ENCODE results near the gene SNORC.

SNORC gene

DNA sequence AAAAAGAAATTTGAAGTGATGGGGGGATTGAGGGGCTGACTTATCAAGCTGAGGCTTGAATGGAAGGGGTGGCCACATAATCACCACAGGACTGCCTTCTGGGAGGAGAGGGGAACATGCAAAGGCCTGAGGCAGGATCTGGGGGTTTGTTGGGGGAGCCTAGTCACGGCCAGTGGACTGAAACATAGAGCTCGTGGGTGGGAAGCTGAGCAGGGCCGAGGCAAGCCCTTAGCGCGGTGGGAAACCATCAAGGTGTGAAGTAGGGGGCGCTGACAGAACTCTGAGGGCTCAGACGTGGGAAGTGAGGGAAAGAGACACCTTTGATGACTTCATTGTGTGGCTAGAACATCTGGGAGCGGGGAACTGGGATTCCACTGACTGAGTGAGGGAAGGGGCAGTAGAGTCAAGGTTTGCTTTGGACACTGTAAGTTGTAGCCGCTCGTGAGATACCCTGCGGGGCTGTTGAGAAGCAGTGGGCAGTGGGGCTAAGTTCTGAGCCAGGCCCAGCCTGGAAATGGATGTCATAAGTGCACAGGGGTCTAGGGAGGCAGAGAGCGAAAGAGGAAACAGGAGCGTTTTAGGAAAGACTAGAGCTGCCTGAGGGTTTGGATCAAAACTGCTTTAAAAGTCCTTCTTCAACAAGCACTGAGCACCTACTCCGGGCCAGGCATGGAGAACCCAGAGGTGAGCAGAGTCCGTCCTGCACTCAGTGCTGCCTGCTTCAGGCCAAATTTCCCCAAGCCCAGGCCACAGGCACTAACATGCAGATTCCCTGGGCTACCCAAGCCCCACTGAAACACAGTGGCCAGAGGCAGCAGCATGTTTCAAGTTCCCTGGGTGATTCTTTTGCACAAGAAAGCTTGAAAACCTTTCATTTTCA, 686 bp upstream of the SNORC start:
- no peak for DNase-seq

DNA sequence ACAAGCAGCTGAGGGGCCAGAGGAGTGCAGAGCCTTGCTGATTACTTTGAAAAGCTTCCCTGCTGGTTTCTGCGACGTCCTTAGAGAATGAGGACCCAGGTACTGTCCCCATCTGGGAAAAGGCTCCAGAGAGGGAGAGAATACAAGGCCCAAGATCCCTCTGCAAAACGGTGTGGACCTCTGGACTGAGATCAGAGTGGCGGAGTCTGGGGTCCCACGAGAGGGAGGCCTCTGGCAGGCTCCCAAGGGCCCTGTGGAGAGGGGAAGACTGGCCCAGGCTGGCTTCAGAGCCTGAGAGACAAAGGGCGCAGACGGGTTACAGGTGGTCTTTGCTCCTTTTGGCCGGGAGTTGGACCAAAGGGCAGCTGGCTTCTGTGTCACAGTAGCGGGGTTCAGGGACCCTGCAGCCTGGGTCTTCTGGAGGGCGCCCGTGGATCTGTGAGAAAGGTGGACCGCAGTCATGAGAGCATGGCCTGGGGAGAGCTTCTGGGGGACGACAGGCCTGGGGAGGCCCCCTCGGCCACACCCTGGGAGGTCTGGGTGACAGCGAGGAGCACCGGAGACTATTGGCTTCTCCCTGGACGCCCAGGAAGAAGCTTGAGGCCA, 805 bp downstream of the SNORC start:
- no peak for DNase-seq

DNA sequence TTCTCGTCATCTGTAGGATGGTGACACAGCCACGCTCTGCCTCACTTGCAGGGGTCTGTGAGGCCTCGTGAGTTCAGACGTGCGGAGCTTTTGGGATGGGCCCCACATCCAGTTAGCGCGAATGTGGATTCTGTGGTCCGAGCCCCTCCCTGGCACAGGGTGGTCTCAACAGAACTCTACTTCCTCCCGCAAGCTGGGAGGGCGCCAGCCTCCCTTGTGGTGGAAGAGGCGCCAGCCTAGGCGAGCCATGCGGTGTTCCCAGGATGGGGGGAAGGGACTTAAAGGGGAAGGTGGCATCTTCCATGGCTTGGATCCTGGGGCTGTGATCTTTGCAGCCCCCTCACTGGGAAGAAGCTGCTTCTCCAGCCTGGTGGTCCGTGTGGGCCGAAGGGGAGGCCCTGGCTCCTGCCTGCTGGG, 1.4 kb downstream of the SNORC start:
- DNase-seq = no peak

DNA sequence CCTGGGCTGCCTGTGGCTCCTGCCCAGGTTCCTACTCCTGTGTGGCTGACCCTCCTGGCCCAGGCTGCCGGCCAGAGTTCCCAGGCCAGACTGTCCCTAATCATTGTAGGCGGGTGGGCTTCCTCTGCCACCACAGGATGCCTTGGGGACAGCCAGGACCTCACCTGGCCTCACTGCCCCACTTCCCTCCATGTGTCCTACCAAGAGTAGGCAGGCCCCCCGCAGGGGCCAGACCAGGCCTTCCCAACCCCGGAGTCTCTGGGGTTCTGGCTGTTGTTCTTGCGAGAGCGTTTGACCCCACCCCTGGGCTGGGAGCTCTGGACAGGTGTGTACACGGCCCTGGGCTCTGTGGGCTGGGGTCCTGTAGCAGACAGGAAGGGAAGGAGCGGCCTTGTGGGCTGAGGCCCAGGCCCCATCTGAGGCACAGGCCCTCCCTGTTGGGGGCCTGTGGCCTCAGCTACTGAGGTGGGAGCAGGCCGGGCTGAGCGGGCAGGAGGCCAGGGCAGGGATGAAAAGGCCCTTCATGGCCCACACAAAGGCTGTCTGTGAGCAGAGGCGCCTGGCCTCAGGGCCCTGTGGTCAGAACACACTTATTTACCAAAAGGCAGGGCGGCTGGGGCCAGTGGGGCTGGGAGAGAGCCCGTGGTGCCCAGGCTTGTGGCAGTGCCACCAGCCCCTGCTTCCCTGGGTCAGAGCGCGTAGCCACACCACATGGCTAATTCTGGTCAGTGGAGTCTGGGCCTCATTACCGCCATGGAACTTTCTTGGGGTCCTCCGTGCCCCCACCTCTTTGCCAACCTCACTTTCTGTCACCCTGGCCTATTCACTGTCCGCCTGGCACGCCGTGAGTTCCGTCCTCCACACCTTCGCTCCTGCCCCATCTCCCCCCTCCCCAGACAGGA, 2.0 kb downstream of the SNORC start:
- DNase-seq = no peak

DNA sequence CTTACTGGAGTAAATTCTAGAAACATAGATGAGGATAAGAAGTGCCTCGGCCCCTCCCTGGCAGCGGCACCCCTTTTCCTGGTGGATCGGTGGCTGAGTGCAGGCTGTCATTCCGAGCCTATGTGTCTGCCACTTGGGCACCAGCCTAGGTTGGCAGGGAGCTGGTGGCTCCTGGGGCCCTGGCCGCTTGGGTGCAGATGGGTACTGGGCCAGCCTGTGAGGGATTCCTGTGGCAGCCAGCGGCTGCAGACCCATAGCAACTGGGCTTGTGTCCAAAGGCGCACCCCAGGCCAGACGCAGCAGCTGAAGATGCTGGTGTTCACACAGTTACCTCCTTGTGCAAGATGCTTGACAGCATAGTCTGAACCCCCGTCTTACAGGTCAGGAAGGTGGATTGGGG, 2.8 kb downstream of the SNORC start:
- no peak for DNase-seq

DNA sequence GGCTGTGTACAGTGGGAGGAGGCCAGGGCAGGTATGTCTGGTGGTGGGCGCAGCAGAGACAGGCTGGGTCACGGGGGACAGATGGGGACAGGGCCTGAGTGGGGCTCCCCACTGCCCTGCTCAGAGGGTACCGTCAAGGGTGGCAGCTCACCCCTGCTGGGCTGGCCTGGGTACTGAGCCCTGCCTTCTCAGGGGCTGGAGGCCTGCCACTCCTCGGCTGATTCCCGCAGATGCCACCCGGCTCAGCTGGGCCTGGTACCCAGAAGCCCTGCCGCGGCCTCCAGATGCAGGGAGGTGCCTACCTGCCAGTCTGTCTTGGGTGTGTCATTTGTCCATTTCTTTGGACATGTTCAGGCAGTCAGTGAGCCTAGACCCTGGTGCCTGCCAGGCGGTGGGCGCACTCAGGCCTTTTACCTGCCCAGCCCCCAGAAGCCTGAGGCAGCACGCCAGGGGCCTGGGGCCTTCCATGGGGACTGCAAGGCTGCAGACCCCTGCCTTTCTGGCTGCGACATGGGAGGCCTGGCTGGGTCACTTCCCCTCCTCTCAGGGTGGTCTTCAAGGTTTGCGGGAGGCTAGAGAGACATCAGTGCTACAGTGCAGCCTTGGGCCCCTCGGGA, 3.3 kb downstream of the SNORC start:
- no peak for DNase-seq

DNA sequence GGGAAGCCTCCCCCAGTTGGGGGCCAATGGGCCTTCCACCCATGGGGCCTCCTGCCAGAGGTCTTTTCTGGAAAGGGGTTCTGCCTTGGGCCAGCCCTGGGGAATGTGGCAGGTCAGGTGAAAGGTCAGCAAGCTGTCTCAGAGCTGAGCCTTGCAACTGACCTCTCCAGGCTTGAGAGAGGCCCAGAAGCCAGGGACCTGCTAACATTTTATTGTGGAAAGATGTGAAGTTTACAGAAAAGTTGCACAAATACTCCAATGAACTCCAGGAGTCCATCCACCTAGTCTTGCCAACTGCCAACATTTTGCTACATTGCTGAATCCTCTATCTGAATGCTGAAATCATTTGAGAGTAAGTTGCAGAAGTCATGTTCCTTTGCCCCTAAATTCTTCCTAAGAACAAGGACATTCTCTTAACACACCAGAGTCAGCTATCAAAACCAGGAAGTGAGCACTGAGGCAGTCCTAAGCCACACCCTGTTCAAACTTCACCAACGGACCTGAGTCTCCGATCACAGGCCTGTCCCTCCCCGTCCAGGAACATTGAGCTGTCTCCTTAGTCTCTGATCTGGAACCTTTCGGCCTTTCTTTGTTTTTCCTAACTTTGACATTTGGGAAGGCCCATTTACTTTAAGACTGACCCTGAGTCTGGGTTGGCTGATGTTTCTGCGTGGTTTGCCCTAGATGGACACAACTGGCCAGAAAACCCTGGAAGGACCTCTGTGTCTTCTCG, 4.0 kb downstream of the SNORC start:
- no peak for DNase-seq

DNA sequence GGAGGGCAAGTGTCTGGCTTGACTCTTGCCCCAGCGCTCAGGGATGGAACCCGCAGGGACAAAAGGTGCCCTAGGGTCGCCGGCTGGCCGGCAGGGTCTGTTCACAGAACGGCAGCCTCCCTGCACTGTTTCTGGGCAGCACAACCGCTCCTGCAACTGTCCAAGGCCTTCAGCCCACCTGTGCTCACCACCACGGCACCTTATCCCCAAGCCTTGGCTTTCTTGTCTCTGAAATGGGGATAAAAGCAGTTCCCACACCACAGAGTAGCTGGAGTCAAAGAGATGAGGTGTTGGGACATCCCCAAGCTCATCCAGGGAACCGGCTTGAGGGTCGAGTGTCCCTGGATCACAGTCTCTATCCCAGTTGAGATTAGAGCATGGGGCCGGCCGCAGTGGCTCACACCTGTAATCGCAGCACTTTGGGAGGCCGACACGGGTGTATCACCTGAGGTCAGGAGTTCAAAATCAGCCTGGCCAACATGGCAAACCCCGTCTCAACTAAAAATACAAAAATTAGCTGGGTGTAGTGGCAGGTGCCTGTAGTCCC, 4.7 kb downstream of the SNORC start:
- DNase-seq = no peak

DNA sequence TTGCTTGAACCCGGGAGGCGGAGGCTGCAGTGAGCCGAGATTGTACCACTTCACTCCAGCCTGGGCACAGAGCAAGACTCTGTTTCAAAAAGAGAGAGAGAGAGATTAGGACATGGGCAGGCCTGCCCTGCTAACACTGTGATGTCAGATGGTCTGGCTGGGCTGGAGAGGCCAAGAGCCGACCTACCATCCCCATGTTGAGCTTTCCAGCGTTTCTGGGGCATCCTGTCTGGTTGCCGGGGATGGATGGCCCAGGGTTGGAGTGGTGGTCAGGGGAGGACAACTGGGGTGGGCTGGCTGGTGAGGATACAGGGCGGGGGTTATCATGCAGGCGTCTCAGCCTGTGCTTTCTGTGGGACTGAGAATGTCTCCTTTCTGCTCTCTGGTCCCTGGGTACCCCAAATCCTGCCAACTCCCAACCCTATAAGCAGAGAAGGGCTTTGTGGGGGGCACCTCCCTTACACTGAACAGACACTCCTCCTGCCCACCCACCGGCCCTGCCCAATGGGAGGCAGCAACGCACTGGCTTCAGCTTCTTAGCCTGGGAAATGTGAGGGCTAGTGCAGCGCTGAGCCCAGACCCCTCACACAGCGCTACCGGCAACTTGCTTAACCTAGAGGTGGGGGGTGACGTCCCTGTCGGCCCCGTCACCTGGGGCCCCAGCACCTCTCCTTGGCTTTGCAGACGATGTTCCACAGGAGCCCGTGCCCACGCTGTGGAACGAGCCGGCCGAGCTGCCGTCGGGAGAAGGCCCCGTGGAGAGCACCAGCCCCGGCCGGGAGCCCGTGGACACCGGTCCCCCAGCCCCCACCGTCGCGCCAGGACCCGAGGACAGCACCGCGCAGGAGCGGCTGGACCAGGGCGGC, 5.4 kb downstream of the SNORC start:
- DNase-seq = no peak

DNA sequence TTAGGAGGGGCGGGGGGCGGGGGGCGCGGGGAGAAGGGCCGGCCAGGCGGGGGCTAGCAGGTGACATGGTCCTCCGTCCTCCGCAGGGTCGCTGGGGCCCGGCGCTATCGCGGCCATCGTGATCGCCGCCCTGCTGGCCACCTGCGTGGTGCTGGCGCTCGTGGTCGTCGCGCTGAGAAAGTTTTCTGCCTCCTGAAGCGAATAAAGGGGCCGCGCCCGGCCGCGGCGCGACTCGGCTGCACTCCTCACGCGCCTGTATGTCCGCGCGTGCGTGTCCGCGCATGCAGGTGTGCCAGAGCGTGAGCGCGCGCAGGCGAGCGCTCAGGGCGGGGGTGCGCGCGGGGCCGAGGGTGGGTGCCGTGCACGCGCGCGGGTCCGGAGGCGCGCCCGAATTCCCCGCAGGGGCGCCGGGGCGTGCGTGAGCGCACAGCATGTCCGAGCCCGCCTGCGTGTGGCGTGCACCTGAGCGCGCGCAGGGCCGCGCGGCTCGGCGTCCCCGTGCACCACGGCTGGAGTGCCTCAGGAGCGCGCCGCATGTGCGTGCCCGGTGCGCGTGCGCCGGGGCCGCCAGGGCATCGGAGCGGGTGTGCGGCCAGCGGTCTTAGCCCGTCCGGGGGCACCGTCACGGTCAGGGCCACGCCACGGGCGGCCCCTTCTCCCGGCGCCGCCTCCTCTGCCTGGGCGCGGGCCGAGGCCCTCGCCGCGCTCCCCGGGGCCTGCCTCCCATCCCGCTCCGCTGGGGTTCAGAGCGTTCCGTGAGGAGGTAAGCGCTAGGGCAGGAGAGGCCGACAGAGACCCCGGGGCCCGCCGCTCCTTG, 6.3 kb downstream of the SNORC start:
- no peak for DNase-seq

DNA sequence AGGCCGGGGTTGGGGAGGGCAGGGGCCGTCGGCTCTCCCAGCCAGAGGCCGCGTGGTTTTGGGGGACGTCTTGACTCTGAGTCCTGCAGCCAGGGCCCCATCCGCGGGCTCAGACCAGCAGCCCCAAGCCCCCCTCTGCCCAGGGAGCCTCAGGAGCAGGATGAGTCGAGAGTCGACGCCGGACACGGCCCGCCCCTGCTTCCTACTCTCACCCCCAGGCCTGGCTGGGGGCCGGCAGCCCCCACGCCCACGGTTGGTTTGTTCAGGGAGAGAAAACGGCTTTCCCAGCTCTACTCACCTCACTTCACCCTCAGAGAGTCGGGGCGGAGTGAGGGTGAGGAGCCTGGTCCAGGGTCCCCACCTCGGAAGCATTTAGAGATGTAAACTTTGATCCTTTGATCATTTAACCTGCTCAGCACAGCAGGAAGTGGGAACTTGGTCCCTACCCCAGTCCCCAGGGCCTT, 6.9 kb downstream of the SNORC start:
- DNase-seq = no peak

DNA sequence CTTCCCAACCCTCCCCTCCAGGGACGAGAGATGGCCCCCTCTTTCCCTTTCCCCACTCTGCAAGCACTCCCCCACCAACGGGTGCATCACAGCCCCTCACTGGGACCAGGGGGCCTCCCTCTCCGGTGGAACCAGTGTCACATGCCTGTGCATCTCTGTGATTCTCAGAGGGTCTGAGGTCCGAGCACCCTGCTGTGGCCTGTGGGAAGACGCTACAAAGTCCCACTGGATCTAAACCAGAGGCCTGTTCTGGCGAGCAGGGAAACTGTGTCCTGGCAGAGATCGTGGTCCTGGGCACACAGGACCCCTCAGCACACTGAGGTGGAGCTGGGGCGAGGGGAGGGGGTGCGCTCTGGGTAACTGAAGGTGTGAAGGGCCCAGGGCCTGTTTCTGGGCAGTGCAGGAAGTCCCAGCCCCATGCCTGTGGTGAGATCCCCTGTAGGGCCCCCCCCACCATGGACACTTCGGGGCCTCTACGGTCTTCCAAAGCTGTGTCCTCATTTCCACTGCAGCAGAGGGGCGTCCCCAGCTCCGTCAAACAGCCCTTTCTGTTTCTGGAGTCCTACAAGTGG, 8.0 kb downstream of the SNORC start:
- DNase-seq = no peak

DNA sequence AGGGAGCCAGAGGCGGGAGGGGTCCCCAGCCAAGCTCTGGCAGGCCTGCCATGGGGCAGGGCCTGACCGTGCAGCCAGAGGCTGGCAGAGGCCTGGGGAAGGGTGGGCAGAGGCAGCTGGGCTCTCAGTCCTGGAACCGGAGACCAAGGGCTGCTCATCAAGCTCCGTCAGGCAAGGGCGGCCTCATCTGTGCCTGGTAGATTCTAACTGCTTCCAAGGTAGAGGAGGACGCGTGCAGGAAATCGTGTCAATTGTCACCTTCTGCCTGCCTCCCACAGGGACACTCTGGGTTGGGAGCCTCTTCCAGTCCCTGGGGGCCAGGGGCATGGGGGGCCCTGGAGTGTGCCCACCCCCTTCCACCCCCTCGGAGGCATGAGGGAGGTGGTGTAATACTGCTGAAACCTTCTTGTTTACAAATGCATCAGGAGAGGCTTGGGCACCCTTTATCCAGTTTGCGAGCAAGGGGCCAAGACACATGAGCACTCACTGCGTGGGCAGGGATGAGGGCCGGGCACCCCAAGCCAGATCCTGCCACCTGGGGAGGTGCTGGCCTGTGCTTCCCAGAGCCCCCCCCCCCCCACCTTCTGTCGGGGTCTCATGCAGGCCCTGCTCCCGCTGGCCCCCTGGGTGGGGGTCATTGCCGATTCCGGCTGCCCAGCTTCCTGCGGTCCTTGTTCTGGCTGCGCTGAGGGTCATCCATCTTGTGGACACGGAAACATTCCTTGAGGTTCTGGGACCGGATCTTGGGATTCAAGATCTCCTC, 9.0 kb downstream of the SNORC start:
- DNase-seq = no peak

DNA sequence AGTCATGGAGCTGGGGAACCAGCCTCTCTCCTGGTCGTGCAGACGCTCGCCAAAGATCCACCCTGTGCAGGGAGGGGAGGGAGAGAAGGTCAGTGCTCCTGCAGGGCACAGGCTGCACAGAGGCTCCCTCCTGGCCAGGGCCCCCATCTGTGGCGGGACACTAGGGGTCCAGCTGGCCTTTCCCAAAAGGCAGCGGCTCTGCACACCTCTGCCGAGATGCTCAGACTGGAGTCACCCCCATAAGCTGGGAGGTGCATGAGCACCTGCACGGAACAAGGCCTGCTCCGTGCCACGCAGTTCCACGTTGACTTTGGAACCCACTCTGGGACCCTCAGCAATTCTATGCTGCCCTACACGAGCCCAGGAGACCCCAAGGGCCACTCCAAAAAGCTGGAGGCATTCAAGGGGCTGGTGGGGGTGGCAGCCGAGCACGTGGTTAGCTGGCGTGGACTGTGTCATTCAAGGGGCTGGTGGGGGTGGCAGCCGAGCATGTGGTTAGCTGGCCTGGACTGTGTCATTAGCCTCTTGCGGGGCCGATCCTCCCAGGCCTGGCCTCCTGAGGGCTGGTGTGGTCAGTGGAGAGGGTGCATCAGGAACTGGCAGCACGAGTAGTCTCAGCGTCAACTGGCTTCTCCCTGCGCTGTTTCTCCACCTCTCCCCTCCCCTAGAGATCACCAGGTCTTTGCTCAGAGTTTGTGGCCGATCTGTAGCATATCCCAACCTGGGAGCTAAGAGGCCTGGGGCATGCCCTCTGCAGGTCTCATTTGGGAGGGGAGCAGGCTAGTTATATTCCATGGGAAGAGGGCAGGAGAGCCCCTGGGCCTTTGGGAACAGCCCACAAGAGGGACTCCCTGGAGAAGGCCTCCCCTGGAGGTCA, 9.8 kb downstream of the SNORC start:
- no peak for DNase-seq

DNA sequence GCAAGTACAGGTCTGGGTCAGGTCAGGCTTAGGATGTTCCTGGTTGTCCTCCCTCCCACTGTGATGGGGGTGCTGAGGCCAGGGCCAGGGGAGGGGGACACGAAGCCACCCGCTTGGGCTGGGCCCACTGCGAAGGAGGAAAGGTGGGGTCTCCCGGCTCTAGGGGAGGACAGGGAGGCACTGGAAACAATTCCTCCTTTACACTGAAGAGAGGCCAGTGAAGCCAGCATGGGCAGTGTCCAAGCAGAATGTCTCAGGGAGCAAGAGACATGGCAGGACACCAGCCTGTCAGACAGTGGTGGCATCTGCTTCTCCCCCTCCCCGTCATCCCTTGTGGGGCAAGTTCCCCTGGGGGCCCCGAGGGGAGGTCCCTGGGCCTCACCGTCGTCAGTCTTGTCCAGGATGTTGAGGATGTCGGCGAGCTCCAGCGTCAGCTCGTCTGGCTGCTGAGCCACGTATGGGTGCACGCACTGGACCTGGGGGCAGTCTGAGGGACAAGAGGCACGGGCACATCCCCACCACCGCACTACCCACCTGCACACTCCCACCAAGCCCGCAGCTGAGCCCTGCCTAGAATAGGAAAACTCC, 10.8 kb downstream of the SNORC start:
- no peak for DNase-seq

DNA sequence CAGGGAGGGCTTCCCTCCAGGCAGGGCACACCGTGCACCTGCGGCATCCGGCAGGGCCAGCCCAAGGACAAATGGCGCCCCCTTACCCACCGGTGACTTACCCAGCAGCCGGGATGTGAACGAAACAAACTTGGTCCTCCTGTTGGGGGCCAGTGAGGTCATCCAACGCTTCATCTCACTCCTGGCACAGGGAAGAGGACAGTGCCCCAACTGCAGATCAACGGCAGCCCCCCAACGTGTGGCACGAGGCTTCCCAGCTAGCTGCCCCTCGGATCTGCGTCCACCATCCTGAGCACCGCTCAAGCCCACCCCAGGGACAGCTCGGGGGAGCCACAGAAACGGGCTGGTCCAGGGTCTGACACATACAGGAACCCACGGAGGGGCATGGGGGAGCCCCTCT, 12.0 kb downstream of the SNORC start:
- DNase-seq = no peak

DNA sequence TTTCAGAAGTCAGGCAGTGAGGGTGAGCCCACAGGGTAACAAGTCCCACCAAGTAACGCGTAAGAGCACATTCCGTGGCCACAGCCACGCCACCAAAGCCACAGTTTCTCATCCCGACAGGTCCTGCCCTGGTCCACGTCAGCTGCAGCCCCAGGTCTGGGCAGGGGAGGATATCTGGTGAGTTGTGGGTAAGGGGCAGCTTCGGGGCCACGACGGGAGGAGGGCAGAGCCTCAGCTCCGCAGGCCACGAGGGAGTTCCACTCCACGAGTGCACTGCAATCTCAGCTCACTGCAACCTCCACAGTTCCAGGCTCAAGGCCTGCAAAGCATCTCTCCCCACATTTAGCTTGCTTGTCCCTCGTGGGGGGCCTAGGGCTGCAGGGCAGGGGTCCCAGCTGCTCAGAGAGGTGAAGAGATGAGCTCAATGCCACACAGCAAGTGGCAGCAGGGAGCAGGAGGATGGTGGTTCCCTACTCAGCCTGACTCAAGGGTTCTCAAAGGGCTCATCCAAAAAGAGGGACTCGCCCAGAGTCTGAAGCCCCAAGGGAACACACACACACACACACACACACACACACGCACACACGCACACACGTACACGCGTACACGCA, 12.5 kb downstream of the SNORC start:
- no peak for DNase-seq
